HepG2 (cell line): Measurements from ENCODE around the gene RMRP. TPM values are rescaled to one million over a fixed set of nuclear protein-coding genes. Genes with fewer than 3 reads are reported as not detected.

Experiments
- GFI1 ChIP-seq: sonication (generic); formaldehyde crosslinking; IDR thresholded peaks from 2 replicates; pipeline ENCODE4 v1.5.0; 2020; ENCODE audit warnings: missing genetic modification reagents, mild to moderate bottlenecking, borderline replicate concordance
- HNF4A ChIP-seq: sonication (generic); formaldehyde crosslinking; IDR thresholded peaks from 2 replicates; pipeline ENCODE4 v1.4.0; 2020; ENCODE audit warnings: missing genetic modification reagents
- NR2F2 ChIP-seq: IDR thresholded peaks from 2 replicates; pipeline ENCODE4 v1.6.1; 2012; ENCODE audit warnings: low read depth, inconsistent platforms, borderline replicate concordance
- ZBTB44 ChIP-seq: sonication (generic); formaldehyde crosslinking; IDR thresholded peaks from 2 replicates; pipeline ENCODE4 v1.4.0; 2020; ENCODE audit warnings: missing genetic modification reagents
- ZNF687 ChIP-seq: sonication (generic); formaldehyde crosslinking; IDR thresholded peaks from 2 replicates; pipeline ENCODE4 v1.5.1; 2020; ENCODE audit warnings: mild to moderate bottlenecking, missing genetic modification reagents, moderate library complexity
- polyA plus RNA-seq, 8 experiments: library from polyadenylated mRNA; depleted of rRNA in 3 of 8; stranded (reverse) in 7 of 8; unstranded in 1 of 8; fragments of >200 nt; fragmentation: Illumina TruSeq in 4 of 8; extraction: Trizol in 4 of 8; gene quantifications; 2 replicates each; pipeline versions ENCODE4 v1.2.1 to v1.2.3, GENCODE V29; 2011 to 2016; ENCODE audit warnings: low read depth in 4 of 8, missing spikeins in 1 of 8, mixed read lengths in 1 of 8; ENCODE audit not compliant: insufficient read depth in 1 of 8
- total RNA-seq, 5 experiments: library from RNA; depleted of rRNA; stranded (reverse); fragments of >200 nt; fragmentation: Illumina TruSeq; extraction: Trizol; gene quantifications; 2 replicates each; pipeline ENCODE4 v1.2.3, GENCODE V29; 2016; ENCODE audit warnings: low read depth in 1 of 5
- TF ChIP-seq, protein P1 (sequence below): sonication (generic); formaldehyde crosslinking; IDR thresholded peaks from 2 replicates; pipeline ENCODE4; 2020; ENCODE audit warnings: missing genetic modification reagents, mild to moderate bottlenecking, borderline replicate concordance
- TF ChIP-seq, protein P2 (sequence below): sonication (generic); formaldehyde crosslinking; IDR thresholded peaks from 2 replicates; pipeline ENCODE4 v1.9.0; 2021; ENCODE audit warnings: missing genetic modification reagents, borderline replicate concordance

The RMRP gene
- total and polyA plus RNA-seq, 2 of the 13 experiments (the other 11 are each of a cell fraction or from before 2014, with no cell fraction given) = 51.4 to 4,025 TPM

DNA sequence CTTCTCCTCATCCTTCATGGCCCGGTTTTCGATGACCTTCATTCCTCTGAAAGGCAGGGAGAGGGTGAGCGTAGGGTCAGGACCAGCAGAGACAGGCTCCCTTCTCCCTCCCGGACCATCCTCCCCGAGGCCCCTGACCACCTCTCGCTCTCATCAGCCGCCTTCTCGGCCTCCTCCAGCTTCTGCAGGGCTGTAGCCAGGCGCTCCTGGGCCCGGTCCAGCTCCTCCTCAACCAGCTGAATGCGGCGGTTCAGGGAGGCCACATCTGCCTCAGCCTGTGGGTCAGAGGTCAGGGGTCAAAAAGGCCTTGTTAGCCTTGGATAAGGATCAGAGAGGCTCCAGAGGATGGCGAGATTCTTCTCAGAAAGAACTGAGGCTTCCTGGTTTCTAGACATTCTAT, 27.7 kb upstream of the RMRP start (continued):
- TF ChIP-seq ZNF687 (CRISPR knock-in tag) (peak; percentile 32), NR2F2 (0 out of 2 replicates have a peak, but pooled peaks have one; percentile 21), GFI1 (CRISPR knock-in tag) (no peak), HNF4A (CRISPR knock-in tag) (0 out of 2 replicates have a peak, but pooled peaks have one; percentile 1), ZBTB44 (no peak)
- TF ChIP-seq, protein P1, sequence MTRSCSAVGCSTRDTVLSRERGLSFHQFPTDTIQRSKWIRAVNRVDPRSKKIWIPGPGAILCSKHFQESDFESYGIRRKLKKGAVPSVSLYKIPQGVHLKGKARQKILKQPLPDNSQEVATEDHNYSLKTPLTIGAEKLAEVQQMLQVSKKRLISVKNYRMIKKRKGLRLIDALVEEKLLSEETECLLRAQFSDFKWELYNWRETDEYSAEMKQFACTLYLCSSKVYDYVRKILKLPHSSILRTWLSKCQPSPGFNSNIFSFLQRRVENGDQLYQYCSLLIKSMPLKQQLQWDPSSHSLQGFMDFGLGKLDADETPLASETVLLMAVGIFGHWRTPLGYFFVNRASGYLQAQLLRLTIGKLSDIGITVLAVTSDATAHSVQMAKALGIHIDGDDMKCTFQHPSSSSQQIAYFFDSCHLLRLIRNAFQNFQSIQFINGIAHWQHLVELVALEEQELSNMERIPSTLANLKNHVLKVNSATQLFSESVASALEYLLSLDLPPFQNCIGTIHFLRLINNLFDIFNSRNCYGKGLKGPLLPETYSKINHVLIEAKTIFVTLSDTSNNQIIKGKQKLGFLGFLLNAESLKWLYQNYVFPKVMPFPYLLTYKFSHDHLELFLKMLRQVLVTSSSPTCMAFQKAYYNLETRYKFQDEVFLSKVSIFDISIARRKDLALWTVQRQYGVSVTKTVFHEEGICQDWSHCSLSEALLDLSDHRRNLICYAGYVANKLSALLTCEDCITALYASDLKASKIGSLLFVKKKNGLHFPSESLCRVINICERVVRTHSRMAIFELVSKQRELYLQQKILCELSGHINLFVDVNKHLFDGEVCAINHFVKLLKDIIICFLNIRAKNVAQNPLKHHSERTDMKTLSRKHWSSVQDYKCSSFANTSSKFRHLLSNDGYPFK (CRISPR knock-in tag) = no peak
- TF ChIP-seq, protein P2, sequence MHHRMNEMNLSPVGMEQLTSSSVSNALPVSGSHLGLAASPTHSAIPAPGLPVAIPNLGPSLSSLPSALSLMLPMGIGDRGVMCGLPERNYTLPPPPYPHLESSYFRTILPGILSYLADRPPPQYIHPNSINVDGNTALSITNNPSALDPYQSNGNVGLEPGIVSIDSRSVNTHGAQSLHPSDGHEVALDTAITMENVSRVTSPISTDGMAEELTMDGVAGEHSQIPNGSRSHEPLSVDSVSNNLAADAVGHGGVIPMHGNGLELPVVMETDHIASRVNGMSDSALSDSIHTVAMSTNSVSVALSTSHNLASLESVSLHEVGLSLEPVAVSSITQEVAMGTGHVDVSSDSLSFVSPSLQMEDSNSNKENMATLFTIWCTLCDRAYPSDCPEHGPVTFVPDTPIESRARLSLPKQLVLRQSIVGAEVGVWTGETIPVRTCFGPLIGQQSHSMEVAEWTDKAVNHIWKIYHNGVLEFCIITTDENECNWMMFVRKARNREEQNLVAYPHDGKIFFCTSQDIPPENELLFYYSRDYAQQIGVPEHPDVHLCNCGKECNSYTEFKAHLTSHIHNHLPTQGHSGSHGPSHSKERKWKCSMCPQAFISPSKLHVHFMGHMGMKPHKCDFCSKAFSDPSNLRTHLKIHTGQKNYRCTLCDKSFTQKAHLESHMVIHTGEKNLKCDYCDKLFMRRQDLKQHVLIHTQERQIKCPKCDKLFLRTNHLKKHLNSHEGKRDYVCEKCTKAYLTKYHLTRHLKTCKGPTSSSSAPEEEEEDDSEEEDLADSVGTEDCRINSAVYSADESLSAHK = no peak
- TF ChIP-seq, all 625 proteins: peak for 5
